Astrocyte (in vitro differentiated cells and primary cell): ENCODE data around the gene FAM240A. TPM values are rescaled to one million over a fixed set of nuclear protein-coding genes. Genes with fewer than 3 reads are reported as not detected.

ENCODE experiments used
- DNase-seq: peaks from one replicate; pipeline ENCODE4 v3.0.0-alpha.2; 2010; ENCODE audit warnings: low read depth
- FAIRE-seq: peaks from 2 replicates; lab custom pipeline; 2011; peaks lifted over from hg19 to GRCh38; lab: Jason Lieb, UNC
- H2AFZ ChIP-seq: 2 replicates; pipeline ENCODE4 v1.6.0; 2012; ENCODE audit warnings: low read depth, low read length, inconsistent platforms
- H3K27ac ChIP-seq: 2 replicates; pipeline ENCODE4 v1.5.1; 2011; ENCODE audit warnings: low read depth, low read length, inconsistent platforms
- H3K27me3 ChIP-seq: 2 replicates; pipeline ENCODE4 v1.6.0; 2011; ENCODE audit warnings: low read length, inconsistent platforms; ENCODE audit not compliant: insufficient read depth
- H3K36me3 ChIP-seq: 2 replicates; pipeline ENCODE4 v1.5.1; 2011; ENCODE audit warnings: low read length, inconsistent platforms; ENCODE audit not compliant: insufficient read depth
- H3K4me1 ChIP-seq: 2 replicates; pipeline ENCODE4 v1.5.1; 2011; ENCODE audit warnings: low read length, inconsistent platforms; ENCODE audit not compliant: insufficient read depth
- H3K4me2 ChIP-seq: 2 replicates; pipeline ENCODE4 v1.6.0; 2012; ENCODE audit warnings: low read length, inconsistent platforms
- H3K4me3 ChIP-seq: 2 replicates; pipeline ENCODE4 v1.5.1; 2011; ENCODE audit warnings: low read depth, mild to moderate bottlenecking, low read length, inconsistent platforms; ENCODE audit not compliant: insufficient read depth
- H3K79me2 ChIP-seq: 2 replicates; pipeline ENCODE4 v1.6.0; 2012; ENCODE audit warnings: mild to moderate bottlenecking, low read length, inconsistent platforms; ENCODE audit not compliant: insufficient read depth
- H3K9ac ChIP-seq: 2 replicates; pipeline ENCODE4 v1.6.0; 2012; ENCODE audit warnings: mild to moderate bottlenecking, low read length, inconsistent platforms
- H3K9me3 ChIP-seq: 2 replicates; pipeline ENCODE4 v1.5.1; 2012; ENCODE audit warnings: low read depth, mild to moderate bottlenecking, low read length, inconsistent platforms; ENCODE audit not compliant: insufficient read depth
- H4K20me1 ChIP-seq: 2 replicates; pipeline ENCODE4 v1.6.0; 2012; ENCODE audit warnings: low read length, inconsistent platforms; ENCODE audit not compliant: insufficient read depth
- H3K27ac Mint-ChIP-seq: one replicate; pipeline ENCODE4 v1.8.0; 2021; ENCODE audit warnings: mild to moderate bottlenecking, mixed read lengths; ENCODE audit not compliant: unreplicated experiment
- H3K27me3 Mint-ChIP-seq: one replicate; pipeline ENCODE4 v1.8.0; 2021; ENCODE audit warnings: low read depth, mixed read lengths; ENCODE audit not compliant: unreplicated experiment
- H3K36me3 Mint-ChIP-seq: one replicate; pipeline ENCODE4 v1.8.0; 2021; ENCODE audit warnings: low read depth, mixed read lengths; ENCODE audit not compliant: unreplicated experiment
- H3K4me1 Mint-ChIP-seq: one replicate; pipeline ENCODE4 v1.8.0; 2021; ENCODE audit warnings: low read depth, mixed read lengths; ENCODE audit not compliant: unreplicated experiment
- H3K4me3 Mint-ChIP-seq: one replicate; pipeline ENCODE4 v1.8.0; 2021; ENCODE audit warnings: mild to moderate bottlenecking, moderate library complexity, mixed read lengths; ENCODE audit not compliant: unreplicated experiment
- H3K9me3 Mint-ChIP-seq: one replicate; pipeline ENCODE4 v1.8.0; 2021; ENCODE audit warnings: mild to moderate bottlenecking, mixed read lengths; ENCODE audit not compliant: unreplicated experiment
- EZH2 ChIP-seq: IDR thresholded peaks from 2 replicates; pipeline ENCODE4 v1.6.1; 2012; ENCODE audit warnings: mild to moderate bottlenecking, low read length, inconsistent platforms; ENCODE audit not compliant: insufficient read depth
- total RNA-seq: library from RNA; stranded (reverse); gene quantifications from 2 replicates; pipeline ENCODE4 v1.2.1, GENCODE V29; 2021
- TF ChIP-seq, protein P1 (sequence below): IDR thresholded peaks from 2 replicates; pipeline ENCODE4 v1.5.1; 2011; ENCODE audit warnings: low read depth, mild to moderate bottlenecking, inconsistent platforms, low read length, moderate library complexity; ENCODE audit not compliant: insufficient read depth

FAM240A gene
- total RNA-seq, 1 donor from 2014 or later = not detected

- Mint-ChIP-seq H3K9me3 (peaks cover 3% of the 10 kb centered on the region), H3K4me1 (no peaks in the 10 kb centered on the region), H3K4me3 (no peak overlapping the region), H3K36me3 (no peaks in the 10 kb centered on the region), H3K27me3 (peaks cover 5% of the 10 kb centered on the region), H3K27ac (no peak overlapping the region)
- H3K27me3 ChIP-seq = peaks cover 5% of the 10 kb centered on the region
- no peaks in the 10 kb centered on the region for H3K79me2 ChIP-seq
- no peaks in the 10 kb centered on the region for H3K9me3 ChIP-seq
- no peak overlapping the region for H3K27ac ChIP-seq
- no peak for DNase-seq
- TF ChIP-seq, protein P1, sequence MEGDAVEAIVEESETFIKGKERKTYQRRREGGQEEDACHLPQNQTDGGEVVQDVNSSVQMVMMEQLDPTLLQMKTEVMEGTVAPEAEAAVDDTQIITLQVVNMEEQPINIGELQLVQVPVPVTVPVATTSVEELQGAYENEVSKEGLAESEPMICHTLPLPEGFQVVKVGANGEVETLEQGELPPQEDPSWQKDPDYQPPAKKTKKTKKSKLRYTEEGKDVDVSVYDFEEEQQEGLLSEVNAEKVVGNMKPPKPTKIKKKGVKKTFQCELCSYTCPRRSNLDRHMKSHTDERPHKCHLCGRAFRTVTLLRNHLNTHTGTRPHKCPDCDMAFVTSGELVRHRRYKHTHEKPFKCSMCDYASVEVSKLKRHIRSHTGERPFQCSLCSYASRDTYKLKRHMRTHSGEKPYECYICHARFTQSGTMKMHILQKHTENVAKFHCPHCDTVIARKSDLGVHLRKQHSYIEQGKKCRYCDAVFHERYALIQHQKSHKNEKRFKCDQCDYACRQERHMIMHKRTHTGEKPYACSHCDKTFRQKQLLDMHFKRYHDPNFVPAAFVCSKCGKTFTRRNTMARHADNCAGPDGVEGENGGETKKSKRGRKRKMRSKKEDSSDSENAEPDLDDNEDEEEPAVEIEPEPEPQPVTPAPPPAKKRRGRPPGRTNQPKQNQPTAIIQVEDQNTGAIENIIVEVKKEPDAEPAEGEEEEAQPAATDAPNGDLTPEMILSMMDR = no peak
- no peak for TF ChIP-seq EZH2
- H3K4me1 ChIP-seq = no peaks in the 10 kb centered on the region
- H3K9ac ChIP-seq = no peak overlapping the region
- H3K4me3 ChIP-seq = no peak overlapping the region
- FAIRE-seq = no peak
- no peaks in the 10 kb centered on the region for H3K36me3 ChIP-seq
- H2AFZ ChIP-seq = no peak overlapping the region
- no peak overlapping the region for H3K4me2 ChIP-seq
- no peaks in the 10 kb centered on the region for H4K20me1 ChIP-seq
Measured at GRCh38 chr3:46593979-46594378, 18.3 kb upstream of the FAM240A start.

DNA sequence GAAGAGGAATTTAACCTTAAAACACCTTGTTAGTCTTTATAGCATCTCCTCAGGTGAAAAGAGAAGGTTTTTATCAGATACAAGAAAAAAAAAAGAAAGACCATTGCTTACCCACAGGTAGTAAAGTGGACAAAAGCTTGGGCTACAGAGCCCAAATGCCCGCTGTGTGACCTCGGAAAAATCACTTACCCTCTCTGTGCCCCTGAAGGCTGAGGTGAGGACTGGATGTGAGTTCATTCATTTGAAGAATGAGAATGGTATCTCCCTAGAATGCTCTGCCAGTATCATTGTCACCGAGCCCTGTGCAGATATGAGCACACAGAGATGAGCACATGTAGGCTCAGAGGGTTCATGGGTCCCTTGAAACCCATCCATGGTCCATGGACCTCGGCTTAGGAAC lies 17.6 kb upstream of the FAM240A start:
- DNase-seq = no peak
- H3K4me1 ChIP-seq = no peaks in the 10 kb centered on the region
- TF ChIP-seq, protein P1 = no peak
- no peak for TF ChIP-seq EZH2
- no peak overlapping the region for H3K4me3 ChIP-seq
- H3K27me3 ChIP-seq = peaks cover 5% of the 10 kb centered on the region
- H3K4me1 Mint-ChIP-seq = no peaks in the 10 kb centered on the region
- H3K27ac Mint-ChIP-seq = no peak overlapping the region
- H3K27ac ChIP-seq = no peak overlapping the region
- H3K9me3 Mint-ChIP-seq = peaks cover 5% of the 10 kb centered on the region
- no peak for FAIRE-seq
- no peaks in the 10 kb centered on the region for H3K79me2 ChIP-seq
- H3K9me3 ChIP-seq = no peaks in the 10 kb centered on the region
- H3K4me3 Mint-ChIP-seq = no peak overlapping the region
- H4K20me1 ChIP-seq = no peaks in the 10 kb centered on the region
- no peak overlapping the region for H3K4me2 ChIP-seq
- no peaks in the 10 kb centered on the region for H3K36me3 ChIP-seq
- no peak overlapping the region for H2AFZ ChIP-seq
- H3K27me3 Mint-ChIP-seq = peaks cover 8% of the 10 kb centered on the region
- H3K9ac ChIP-seq = no peak overlapping the region
- no peaks in the 10 kb centered on the region for H3K36me3 Mint-ChIP-seq

DNA sequence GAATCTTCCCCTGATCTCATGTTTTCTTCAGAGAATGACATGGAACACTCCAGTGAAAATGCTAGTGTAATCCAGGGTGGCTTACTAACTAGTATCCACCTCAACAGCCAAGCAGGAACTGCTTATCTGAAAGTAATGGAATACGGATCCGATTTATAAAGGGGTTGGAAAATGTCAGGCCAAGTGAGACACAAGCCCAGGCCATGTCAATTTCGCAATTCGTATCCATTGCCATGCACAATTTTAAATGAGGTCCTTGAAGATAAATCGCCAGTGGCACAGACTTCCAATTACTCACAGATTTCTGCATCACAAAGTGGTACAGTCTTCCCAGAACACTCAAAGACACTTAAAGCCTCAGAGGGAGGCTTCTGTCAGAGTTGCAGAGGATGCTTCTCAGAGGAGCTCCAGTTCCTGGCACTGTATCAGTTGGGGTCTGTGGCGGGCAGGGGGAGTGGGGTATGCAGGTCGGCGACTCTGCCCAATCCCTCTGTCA lies 16.5 kb upstream of the FAM240A start:
- Mint-ChIP-seq H3K27me3 (peaks cover 8% of the 10 kb centered on the region), H3K9me3 (peaks cover 5% of the 10 kb centered on the region), H3K27ac (no peak overlapping the region), H3K4me3 (no peak overlapping the region), H3K36me3 (no peaks in the 10 kb centered on the region), H3K4me1 (no peaks in the 10 kb centered on the region)
- H3K36me3 ChIP-seq = no peaks in the 10 kb centered on the region
- DNase-seq (no peak), FAIRE-seq (no peak)
- no peak overlapping the region for H2AFZ ChIP-seq
- H3K27me3 ChIP-seq = peaks cover 5% of the 10 kb centered on the region
- H3K27ac ChIP-seq = no peak overlapping the region
- no peak for TF ChIP-seq EZH2
- TF ChIP-seq, protein P1 = no peak
- H3K4me1 ChIP-seq = no peaks in the 10 kb centered on the region
- H3K79me2 ChIP-seq = no peaks in the 10 kb centered on the region
- H3K9me3 ChIP-seq = no peaks in the 10 kb centered on the region
- no peaks in the 10 kb centered on the region for H4K20me1 ChIP-seq
- no peak overlapping the region for H3K4me2 ChIP-seq
- no peak overlapping the region for H3K4me3 ChIP-seq
- H3K9ac ChIP-seq = no peak overlapping the region
